SKM-1 (cell line): Measurements from ENCODE around the gene ZNF81.
"Not testable (repeated sequence)": the region's sequence is repeated elsewhere in the genome, so short reads cannot be mapped to it uniquely, and the experiment has no call there.

Source experiments
- DNase-seq: peaks from one replicate; lab custom pipeline; 2025; ENCODE audit not compliant: unreplicated experiment; lab: John Stamatoyannopoulos, UW

Gene ZNF81

GRCh38 chrX:47931970-47932369 lies 95.3 kb downstream of the ZNF81 start:
- not testable (repeated sequence) for DNase-seq

- DNase-seq, result no peak
Observed at GRCh38 chrX:47933946-47934345, 97.2 kb downstream of the ZNF81 start.

- DNase-seq, result no peak
Observed at GRCh38 chrX:47936224-47936939, 99.7 kb downstream of the ZNF81 start.

DNA sequence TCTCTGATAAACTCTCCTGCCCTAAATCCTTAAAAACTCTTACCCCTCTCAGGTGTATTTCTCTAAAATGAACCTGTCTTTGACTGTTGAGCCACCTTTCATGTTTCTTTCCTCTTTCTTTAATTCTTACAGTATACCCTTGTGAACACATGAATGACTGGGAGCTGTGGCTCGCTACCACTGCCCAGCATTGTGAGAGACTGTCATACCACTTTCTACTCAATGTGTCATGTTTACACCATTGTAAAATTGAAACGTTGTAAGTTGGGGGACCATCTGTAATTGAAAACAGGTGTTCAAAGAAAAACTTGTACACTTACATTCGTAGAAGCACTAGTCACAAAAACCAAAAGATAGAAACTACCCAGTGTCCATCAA lies 100.2 kb downstream of the ZNF81 start:
- no peak for DNase-seq

DNA sequence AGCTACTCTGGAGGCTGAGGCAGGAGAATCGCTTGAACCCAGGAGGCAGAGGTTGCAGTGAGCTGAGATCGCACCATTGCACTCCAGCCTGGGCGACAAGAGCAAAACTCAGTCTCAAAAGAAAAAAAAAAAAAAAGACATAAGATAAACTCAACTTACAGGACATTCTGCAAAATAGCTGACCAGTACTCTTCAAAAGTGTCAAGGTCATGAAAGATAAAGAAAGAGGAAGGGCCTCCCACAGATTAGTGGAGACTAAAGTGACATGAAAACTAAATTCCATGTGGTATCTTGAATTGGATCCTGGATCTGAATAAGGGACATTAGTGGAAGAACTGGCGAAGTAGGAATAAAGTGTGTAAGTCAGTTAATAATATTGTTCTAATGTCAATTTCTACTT lies 103.7 kb downstream of the ZNF81 start:
- DNase-seq, result no peak

DNA sequence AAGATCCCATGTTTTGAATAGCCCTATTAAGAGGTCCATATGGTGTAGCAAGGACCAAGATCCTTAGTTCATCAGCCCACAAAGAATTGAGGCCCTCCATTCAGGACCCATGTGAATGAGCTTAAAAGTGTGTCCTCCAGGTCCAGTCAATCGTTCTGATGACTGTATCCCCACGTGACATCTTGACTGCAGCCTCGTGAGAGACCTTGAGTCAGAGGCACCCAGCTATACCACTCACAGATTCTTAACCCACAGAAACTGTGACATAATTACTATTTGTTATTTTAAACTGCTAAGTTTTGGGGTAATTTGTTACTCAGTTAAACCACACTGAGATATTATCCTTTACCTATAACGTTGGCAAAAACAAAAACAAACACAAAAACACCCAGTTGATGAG lies 104.7 kb downstream of the ZNF81 start:
- no peak for DNase-seq

- DNase-seq, result not testable (repeated sequence)
Observed at GRCh38 chrX:47955295-47955694, 118.6 kb downstream of the ZNF81 start.

GRCh38 chrX:47956016-47956415 lies 119.3 kb downstream of the ZNF81 start:
- no peak for DNase-seq

DNA sequence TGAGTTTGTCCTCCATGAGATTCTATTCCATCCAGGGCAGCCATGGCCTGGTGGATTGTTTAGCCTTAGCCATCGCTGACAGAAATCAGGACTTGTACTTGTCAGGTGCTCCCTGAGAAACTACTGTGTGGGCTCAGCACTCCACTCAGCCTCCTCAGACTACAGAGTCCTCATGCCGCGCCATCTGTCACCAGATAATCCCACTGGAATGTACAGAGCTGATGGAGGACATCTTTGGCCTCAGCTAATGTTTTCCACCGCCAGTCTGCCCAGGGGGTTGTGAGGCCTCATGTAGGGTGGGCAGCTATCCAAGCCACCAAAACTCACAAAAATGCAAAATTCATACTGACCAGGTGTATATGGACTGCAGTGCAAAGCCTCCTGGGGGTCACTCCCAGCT lies 121.5 kb downstream of the ZNF81 start:
- DNase-seq, result not testable (repeated sequence)

DNA sequence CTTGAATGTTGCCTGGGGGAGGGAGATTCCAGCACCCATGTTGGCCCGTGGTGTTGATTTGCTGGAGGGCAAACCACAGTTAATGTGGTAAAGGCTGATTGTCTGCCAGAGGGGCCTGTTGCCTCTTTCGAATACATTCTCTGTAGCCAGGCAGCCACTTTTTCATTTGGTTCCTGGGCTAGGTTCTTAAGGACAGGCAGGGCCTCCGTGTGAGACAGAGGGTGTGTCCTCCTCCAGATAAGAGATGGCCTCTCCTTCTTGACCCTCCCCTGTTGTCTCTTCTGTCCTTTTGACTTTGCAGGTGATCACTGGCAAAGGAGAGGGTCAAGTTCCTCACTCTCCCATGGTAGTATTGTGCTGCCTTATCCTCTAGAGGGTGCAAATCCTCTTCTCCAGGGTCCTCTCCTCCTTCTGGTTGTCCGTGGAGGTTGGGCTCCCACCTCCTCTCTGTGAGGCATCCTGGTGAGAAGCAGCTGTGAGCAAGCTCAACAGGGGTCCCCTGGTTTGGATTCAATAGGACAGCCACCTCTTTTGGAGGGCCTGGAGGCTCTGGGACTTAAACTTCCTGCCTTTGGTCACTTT lies 122.2 kb downstream of the ZNF81 start:
- no peak for DNase-seq

- DNase-seq, result no peak
Observed at GRCh38 chrX:47960406-47960805, 123.7 kb downstream of the ZNF81 start.

DNA sequence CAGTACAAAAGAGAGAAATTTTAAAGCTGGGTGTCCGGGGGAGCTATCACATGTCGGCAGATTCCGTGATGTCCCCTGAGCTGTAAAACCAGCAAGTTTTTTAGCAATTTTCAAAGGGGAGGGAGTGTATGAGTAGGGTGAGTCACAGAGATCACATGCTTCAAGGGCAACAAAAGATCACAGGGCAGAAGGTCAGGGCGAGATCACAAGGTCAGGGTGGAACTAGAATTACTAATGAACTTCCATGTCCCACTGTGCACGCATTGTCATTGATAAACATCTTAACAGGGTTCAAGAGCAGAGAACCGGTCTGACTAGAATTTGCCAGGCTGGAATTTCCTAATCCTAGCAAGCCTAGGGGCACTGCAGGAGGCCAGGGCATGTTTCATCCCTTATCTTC lies 125.1 kb downstream of the ZNF81 start:
- DNase-seq, result not testable (repeated sequence)

- not testable (repeated sequence) for DNase-seq
Observed at GRCh38 chrX:47965526-47965925, 128.8 kb downstream of the ZNF81 start.
